Loucy (cell line): ENCODE data around the gene TXLNG.

Source experiments
- EZH2phosphoT487 ChIP-seq: fragments of 200-600 bp; IDR thresholded peaks from 2 replicates; pipeline ENCODE4 v1.6.1; 2018; ENCODE audit warnings: antibody characterized with exemption, mild to moderate bottlenecking, moderate library complexity, borderline replicate concordance
- TF ChIP-seq, protein P1 (sequence below): fragments of 200-600 bp; sonication (generic); conservative IDR thresholded peaks from 2 replicates; pipeline ENCODE4 v1.5.1; 2014; ENCODE audit warnings: mild to moderate bottlenecking, antibody characterized with exemption, low read length

DNA sequence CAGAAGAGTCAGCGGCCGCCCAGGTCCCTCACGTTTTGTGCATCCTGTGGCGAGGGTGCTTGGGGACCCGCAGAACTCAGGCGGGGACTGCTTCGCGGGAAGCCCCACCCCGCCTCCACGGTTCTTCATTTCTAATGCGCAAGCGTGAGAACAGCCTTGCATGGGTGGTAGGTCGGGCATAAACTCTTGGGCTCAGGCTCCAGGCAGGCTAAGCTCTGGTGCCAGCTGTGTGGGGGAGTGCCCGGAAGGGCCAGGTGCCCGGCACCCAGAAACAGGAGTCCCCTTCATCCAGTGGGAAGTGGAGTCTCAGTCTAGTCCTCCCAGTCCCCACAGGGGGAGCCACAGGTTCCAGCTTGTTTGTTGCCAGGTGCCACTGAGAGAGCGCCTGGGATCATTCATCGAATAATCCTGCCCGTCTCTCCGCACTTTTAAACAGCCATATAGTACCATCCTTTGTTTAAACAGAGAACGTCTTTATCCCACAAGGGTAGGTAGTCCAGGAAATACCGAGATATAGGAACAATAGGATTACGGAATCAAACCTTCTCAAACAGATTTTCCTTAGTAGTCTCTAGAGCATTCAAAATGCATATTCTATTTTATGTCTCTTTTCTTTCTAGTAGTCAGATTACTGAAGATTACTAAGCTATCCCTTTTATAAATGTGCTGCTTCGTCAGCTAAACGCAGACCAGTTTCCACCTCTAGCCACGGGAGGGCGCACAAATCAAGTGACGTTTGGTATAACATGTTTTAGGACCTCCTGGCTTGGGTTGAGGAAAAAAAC, 96.6 kb downstream of the TXLNG start:
- no peak for TF ChIP-seq EZH2phosphoT487
- TF ChIP-seq, protein P1, sequence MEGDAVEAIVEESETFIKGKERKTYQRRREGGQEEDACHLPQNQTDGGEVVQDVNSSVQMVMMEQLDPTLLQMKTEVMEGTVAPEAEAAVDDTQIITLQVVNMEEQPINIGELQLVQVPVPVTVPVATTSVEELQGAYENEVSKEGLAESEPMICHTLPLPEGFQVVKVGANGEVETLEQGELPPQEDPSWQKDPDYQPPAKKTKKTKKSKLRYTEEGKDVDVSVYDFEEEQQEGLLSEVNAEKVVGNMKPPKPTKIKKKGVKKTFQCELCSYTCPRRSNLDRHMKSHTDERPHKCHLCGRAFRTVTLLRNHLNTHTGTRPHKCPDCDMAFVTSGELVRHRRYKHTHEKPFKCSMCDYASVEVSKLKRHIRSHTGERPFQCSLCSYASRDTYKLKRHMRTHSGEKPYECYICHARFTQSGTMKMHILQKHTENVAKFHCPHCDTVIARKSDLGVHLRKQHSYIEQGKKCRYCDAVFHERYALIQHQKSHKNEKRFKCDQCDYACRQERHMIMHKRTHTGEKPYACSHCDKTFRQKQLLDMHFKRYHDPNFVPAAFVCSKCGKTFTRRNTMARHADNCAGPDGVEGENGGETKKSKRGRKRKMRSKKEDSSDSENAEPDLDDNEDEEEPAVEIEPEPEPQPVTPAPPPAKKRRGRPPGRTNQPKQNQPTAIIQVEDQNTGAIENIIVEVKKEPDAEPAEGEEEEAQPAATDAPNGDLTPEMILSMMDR = peak; percentile 64
